ENCODE results near the gene FAM83C.
A peak's percentile ranks its signal among the peaks of the same experiment; 100 is the strongest.

FAM83C gene

DNA sequence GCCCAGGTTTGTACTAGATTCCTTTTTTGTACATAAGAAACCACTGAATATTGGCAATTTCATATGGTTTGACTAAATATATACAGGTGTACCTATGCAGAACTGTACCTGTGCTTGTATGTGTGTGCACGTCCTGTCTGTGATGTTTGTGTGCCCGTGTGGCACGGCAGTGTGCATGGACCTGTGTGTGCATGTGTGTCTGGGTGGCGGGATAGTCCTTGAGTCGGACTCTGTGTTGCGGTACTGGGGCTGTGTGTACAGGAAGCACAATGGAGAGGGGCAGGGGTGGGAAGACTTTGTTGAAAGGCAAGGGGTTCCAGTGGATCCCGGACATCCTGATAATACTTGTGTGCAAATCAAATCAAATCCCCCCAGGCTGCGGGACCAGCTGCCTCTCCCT, 3.4 kb upstream of the FAM83C start:
- WGBS, 2 donors (ENCODE audit: extremely low coverage in 2 of 2, insufficient read length in 2 of 2, insufficient replicate concordance in 1 of 2): no CpG with 5 or more reads among the region's 8 CpGs
- Histone ChIP-seq H2AK5ac (ENCODE audit: low read depth, low read length) (no peak overlapping the region), H2BK12ac (ENCODE audit: low read length) (no peak overlapping the region), H2BK15ac (ENCODE audit: low read length) (no peak overlapping the region), H3K4ac (ENCODE audit: low read length) (no peak overlapping the region), H4K91ac (ENCODE audit: low read depth, low read length, poor library complexity) (peak overlapping the region; percentile 68), H3K18ac (ENCODE audit: low read length) (no peak overlapping the region), H3K4me1 (ENCODE audit: control insufficient read depth in 2 of 2, insufficient read depth in 1 of 2, low read depth in 1 of 2, low read length in 2 of 2) (no peaks in the 10 kb centered on the region), H3K27me3 (ENCODE audit: control insufficient read depth in 3 of 3, insufficient read depth in 3 of 3, low read depth in 1 of 3, low read length in 3 of 3) (peaks cover 0 to 33% (median 0%) of the 10 kb centered on the region in 3 experiments), H3K79me1 (ENCODE audit: low read depth, low read length) (no peaks in the 10 kb centered on the region), H3K9ac (ENCODE audit: low read depth, low read length, poor library complexity) (no peak overlapping the region), H2BK5ac (ENCODE audit: low read length) (no peak overlapping the region), H2BK120ac (ENCODE audit: low read depth, low read length) (no peak overlapping the region), H3K9me3 (replicated peaks in 1 of 2; ENCODE audit: control insufficient read depth in 2 of 2, insufficient read depth in 1 of 2, low read depth in 1 of 2, low read length in 2 of 2) (no peaks in the 10 kb centered on the region), H4K8ac (ENCODE audit: low read depth, low read length) (no peak overlapping the region), H3K36me3 (replicated peaks in 1 of 2; ENCODE audit: control insufficient read depth in 2 of 2, insufficient read depth in 2 of 2, low read length in 2 of 2) (no peaks in the 10 kb centered on the region), H3K23ac (ENCODE audit: low read depth, low read length, poor library complexity) (no peak overlapping the region), H3K27ac (replicated peaks; ENCODE audit: low read length) (no peak overlapping the region), H3K14ac (ENCODE audit: low read length) (no peak overlapping the region), H3K4me3 (ENCODE audit: low read length in 2 of 2) (no peak overlapping the region), H3K4me2 (ENCODE audit: insufficient read depth, low read length, poor library complexity, severe bottlenecking) (no peak overlapping the region), H2AFZ (ENCODE audit: low read length) (no peak overlapping the region)
- DNase-seq (ENCODE audit: low spot score): no peak

DNA sequence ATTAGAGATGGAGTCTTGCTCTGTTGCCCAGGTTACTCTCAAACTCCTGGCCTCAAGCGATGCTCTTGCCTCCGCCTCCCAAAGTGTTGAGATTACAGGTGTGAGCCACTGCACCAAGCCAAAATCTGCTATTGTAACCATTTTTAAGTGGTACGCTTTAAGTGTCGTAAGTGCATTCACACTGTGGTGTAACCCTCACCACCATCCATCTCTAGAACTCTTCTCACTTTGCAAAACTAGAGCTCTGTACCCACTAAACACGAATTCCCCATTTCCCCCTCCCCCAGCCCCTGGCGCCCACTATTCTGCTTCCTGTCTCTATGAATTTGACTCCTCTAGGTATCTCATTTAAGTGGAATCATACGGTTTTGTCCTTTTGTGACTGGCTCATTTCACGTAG, 2.8 kb upstream of the FAM83C start:
- Histone ChIP-seq H3K14ac (ENCODE audit: low read length) (no peak overlapping the region), H3K9me3 (replicated peaks in 1 of 2; ENCODE audit: control insufficient read depth in 2 of 2, insufficient read depth in 1 of 2, low read depth in 1 of 2, low read length in 2 of 2) (no peaks in the 10 kb centered on the region), H3K4me1 (ENCODE audit: control insufficient read depth in 2 of 2, insufficient read depth in 1 of 2, low read depth in 1 of 2, low read length in 2 of 2) (no peaks in the 10 kb centered on the region), H3K36me3 (replicated peaks in 1 of 2; ENCODE audit: control insufficient read depth in 2 of 2, insufficient read depth in 2 of 2, low read length in 2 of 2) (no peaks in the 10 kb centered on the region), H3K18ac (ENCODE audit: low read length) (no peak overlapping the region), H4K8ac (ENCODE audit: low read depth, low read length) (no peak overlapping the region), H2BK5ac (ENCODE audit: low read length) (no peak overlapping the region), H2BK15ac (ENCODE audit: low read length) (no peak overlapping the region), H3K23ac (ENCODE audit: low read depth, low read length, poor library complexity) (no peak overlapping the region), H3K27ac (replicated peaks; ENCODE audit: low read length) (no peak overlapping the region), H3K27me3 (ENCODE audit: control insufficient read depth in 3 of 3, insufficient read depth in 3 of 3, low read depth in 1 of 3, low read length in 3 of 3) (peaks cover 0 to 39% (median 0%) of the 10 kb centered on the region in 3 experiments), H3K4me2 (ENCODE audit: insufficient read depth, low read length, poor library complexity, severe bottlenecking) (no peak overlapping the region), H2AFZ (ENCODE audit: low read length) (no peak overlapping the region), H3K9ac (ENCODE audit: low read depth, low read length, poor library complexity) (no peak overlapping the region), H3K79me1 (ENCODE audit: low read depth, low read length) (no peaks in the 10 kb centered on the region), H3K4ac (ENCODE audit: low read length) (no peak overlapping the region), H2BK12ac (ENCODE audit: low read length) (no peak overlapping the region), H2AK5ac (ENCODE audit: low read depth, low read length) (no peak overlapping the region), H4K91ac (ENCODE audit: low read depth, low read length, poor library complexity) (no peak overlapping the region), H2BK120ac (ENCODE audit: low read depth, low read length) (no peak overlapping the region), H3K4me3 (ENCODE audit: low read length in 2 of 2) (no peak overlapping the region)
- no CpG with 5 or more reads among the region's 8 CpGs for WGBS, 2 donors (ENCODE audit: extremely low coverage in 2 of 2, insufficient read length in 2 of 2, insufficient replicate concordance in 1 of 2)
- DNase-seq (ENCODE audit: low spot score): no peak

DNA sequence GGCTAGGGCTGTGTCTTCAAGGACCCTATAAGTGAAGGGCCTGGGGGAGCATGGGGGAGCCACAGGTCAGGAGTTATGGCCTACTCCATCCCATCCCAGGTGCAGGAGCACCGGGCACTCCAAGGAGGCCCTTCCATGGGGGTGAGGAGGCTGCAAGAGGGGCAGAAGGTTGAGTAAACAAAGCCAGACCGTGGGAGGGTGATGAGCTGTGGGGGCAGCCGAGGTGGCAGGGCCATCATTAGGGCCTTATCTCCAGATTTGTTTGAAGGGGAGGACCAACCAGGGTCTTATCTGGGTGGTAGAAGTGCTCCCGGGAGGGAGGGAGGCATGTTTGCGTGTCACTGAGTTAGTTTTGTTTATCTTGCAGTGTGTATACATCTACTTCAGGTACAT, 2.1 kb upstream of the FAM83C start:
- Histone ChIP-seq H2BK15ac (ENCODE audit: low read length) (no peak overlapping the region), H3K9me3 (replicated peaks in 1 of 2; ENCODE audit: control insufficient read depth in 2 of 2, insufficient read depth in 1 of 2, low read depth in 1 of 2, low read length in 2 of 2) (no peaks in the 10 kb centered on the region), H2AK5ac (ENCODE audit: low read depth, low read length) (peak overlapping the region; percentile 31), H4K91ac (ENCODE audit: low read depth, low read length, poor library complexity) (no peak overlapping the region), H3K14ac (ENCODE audit: low read length) (no peak overlapping the region), H3K4ac (ENCODE audit: low read length) (no peak overlapping the region), H3K27me3 (ENCODE audit: control insufficient read depth in 3 of 3, insufficient read depth in 3 of 3, low read depth in 1 of 3, low read length in 3 of 3) (peaks cover 0 to 43% (median 0%) of the 10 kb centered on the region in 3 experiments), H3K9ac (ENCODE audit: low read depth, low read length, poor library complexity) (no peak overlapping the region), H2BK120ac (ENCODE audit: low read depth, low read length) (no peak overlapping the region), H2AFZ (ENCODE audit: low read length) (no peak overlapping the region), H3K79me1 (ENCODE audit: low read depth, low read length) (no peaks in the 10 kb centered on the region), H2BK5ac (ENCODE audit: low read length) (no peak overlapping the region), H3K4me3 (ENCODE audit: low read length in 2 of 2) (no peak overlapping the region), H3K36me3 (replicated peaks in 1 of 2; ENCODE audit: control insufficient read depth in 2 of 2, insufficient read depth in 2 of 2, low read length in 2 of 2) (no peaks in the 10 kb centered on the region), H3K4me2 (ENCODE audit: insufficient read depth, low read length, poor library complexity, severe bottlenecking) (no peak overlapping the region), H3K27ac (replicated peaks; ENCODE audit: low read length) (no peak overlapping the region), H3K4me1 (ENCODE audit: control insufficient read depth in 2 of 2, insufficient read depth in 1 of 2, low read depth in 1 of 2, low read length in 2 of 2) (no peaks in the 10 kb centered on the region), H3K18ac (ENCODE audit: low read length) (peak overlapping the region; percentile 21), H3K23ac (ENCODE audit: low read depth, low read length, poor library complexity) (no peak overlapping the region), H2BK12ac (ENCODE audit: low read length) (no peak overlapping the region), H4K8ac (ENCODE audit: low read depth, low read length) (no peak overlapping the region)
- no CpG with 5 or more reads among the region's 5 CpGs for WGBS, 2 donors (ENCODE audit: extremely low coverage in 2 of 2, insufficient read length in 2 of 2, insufficient replicate concordance in 1 of 2)
- DNase-seq (ENCODE audit: low spot score): no peak

DNA sequence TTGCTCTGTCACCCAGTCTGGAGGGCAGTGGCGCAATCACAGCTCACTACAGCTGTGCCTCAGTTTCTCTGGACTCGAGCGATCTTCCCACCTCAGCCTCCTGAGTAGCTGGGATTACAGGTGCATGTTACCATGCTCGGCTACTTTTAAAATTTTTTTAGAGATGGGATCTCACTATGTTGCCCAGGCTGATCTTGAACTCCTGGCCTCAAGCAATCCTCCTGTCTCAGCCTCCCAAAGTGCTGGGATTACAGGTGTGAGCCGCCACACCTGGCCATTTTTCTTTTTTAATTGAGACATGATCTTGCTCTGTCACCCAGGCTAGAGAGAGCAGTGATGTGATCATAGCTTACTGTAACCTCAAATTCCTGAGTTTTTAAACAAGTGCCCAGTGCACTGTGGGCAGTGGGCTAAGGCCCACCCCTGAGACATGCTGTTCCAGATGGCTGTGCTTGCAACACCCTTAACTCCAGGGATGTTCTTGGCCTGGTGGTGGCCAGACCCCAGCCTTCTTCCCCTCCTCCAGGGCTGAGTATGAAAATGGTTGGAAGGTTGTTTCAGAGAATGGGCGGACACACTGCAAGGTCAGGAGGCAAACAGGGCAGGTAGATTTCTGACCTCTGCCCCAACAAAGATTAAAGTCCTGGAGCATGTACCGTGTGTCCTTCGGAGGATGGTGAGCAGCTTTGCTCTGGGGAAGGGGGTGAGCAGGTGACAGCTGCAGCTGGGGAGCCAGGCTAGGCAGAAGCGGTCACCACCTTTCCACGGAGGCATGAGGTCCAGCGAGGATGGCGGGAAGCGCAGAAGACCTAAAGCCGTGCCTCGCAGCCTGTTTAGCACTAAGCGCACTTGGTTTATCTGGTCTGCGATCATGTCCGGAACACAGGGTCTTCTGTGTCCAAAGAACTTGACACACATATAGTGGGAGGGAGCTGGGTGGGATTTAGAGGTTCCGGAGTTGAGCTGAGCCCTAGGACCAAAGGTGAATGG, 1.4 kb upstream of the FAM83C start:
- Histone ChIP-seq H2BK15ac (ENCODE audit: low read length) (no peak overlapping the region), H2BK5ac (ENCODE audit: low read length) (no peak overlapping the region), H2AFZ (ENCODE audit: low read length) (no peak overlapping the region), H3K4ac (ENCODE audit: low read length) (no peak overlapping the region), H3K4me2 (ENCODE audit: insufficient read depth, low read length, poor library complexity, severe bottlenecking) (no peak overlapping the region), H3K4me1 (ENCODE audit: control insufficient read depth in 2 of 2, insufficient read depth in 1 of 2, low read depth in 1 of 2, low read length in 2 of 2) (no peaks in the 10 kb centered on the region), H2BK12ac (ENCODE audit: low read length) (no peak overlapping the region), H2BK120ac (ENCODE audit: low read depth, low read length) (no peak overlapping the region), H3K23ac (ENCODE audit: low read depth, low read length, poor library complexity) (no peak overlapping the region), H3K9ac (ENCODE audit: low read depth, low read length, poor library complexity) (peak overlapping the region; percentile 61), H3K36me3 (replicated peaks in 1 of 2; ENCODE audit: control insufficient read depth in 2 of 2, insufficient read depth in 2 of 2, low read length in 2 of 2) (no peaks in the 10 kb centered on the region), H3K79me1 (ENCODE audit: low read depth, low read length) (no peaks in the 10 kb centered on the region), H3K27me3 (ENCODE audit: control insufficient read depth in 3 of 3, insufficient read depth in 3 of 3, low read depth in 1 of 3, low read length in 3 of 3) (peaks cover 0 to 43% (median 0%) of the 10 kb centered on the region in 3 experiments), H2AK5ac (ENCODE audit: low read depth, low read length) (no peak overlapping the region), H3K9me3 (replicated peaks in 1 of 2; ENCODE audit: control insufficient read depth in 2 of 2, insufficient read depth in 1 of 2, low read depth in 1 of 2, low read length in 2 of 2) (no peaks in the 10 kb centered on the region), H3K27ac (replicated peaks; ENCODE audit: low read length) (no peak overlapping the region), H3K14ac (ENCODE audit: low read length) (no peak overlapping the region), H4K8ac (ENCODE audit: low read depth, low read length) (no peak overlapping the region), H3K4me3 (ENCODE audit: low read length in 2 of 2) (no peak overlapping the region), H3K18ac (ENCODE audit: low read length) (peak overlapping the region; percentile 21), H4K91ac (ENCODE audit: low read depth, low read length, poor library complexity) (no peak overlapping the region)
- no CpG with 5 or more reads among the region's 19 CpGs for WGBS, 2 donors (ENCODE audit: extremely low coverage in 2 of 2, insufficient read length in 2 of 2, insufficient replicate concordance in 1 of 2)
- DNase-seq (ENCODE audit: low spot score): no peak

Measured in neuronal stem cell (in vitro differentiated cells).